GM19328 (cell line): ENCODE measurements around the gene ANKLE1.
A peak's percentile ranks its signal among the peaks of the same experiment; 100 is the strongest.
"Not testable (repeated sequence)": the region's sequence is repeated elsewhere in the genome, so short reads cannot be mapped to it uniquely, and the experiment has no call there.

Experiments used
- ATAC-seq: cut with Tn5 transposase; IDR thresholded peaks from one replicate; pipeline ENCODE4 v1.9.1; 2021; ENCODE audit warnings: mild to moderate bottlenecking, moderate library complexity; ENCODE audit not compliant: unreplicated experiment

Gene ANKLE1

DNA sequence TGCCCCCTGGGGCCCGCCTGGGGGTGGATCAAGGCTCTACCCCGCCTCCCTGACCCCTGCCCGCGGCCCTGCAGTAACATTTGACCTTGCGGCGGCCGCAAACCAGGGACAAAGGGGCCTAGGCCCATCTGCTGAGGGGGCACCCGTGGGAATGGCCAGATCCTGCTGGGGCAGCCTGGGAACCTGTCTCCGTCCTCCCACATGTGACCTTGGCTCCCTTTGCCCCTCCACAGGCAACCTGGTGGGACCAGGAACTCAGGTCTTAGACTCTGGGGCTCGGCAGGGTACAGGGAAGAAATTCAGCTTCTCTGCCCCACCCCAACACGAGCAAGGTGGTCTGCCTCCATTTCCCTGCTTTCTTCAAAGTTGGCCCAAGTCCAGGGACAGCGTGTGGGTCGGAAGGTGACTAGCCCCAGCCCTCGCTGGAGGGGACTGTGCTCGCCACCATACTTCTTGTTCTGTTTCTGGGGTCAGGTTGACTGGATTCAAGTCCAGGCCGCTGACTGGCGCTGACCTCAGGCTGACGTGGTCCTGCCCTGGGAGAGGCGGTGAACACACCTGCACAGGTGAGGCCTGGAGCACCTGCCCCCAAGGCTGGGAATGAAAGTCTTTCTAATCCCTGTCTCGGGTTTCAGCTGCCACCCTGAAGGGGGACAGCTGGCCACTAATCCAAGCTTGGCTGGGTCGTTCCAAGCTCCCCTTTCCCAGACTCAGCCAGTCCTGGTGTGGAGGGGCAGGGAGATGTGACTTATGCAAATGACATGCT, 33.5 kb upstream of the ANKLE1 start:
- no peak for ATAC-seq

- no peak for ATAC-seq
Observed at GRCh38 chr19:17249887-17250548, 31.7 kb upstream of the ANKLE1 start.

DNA sequence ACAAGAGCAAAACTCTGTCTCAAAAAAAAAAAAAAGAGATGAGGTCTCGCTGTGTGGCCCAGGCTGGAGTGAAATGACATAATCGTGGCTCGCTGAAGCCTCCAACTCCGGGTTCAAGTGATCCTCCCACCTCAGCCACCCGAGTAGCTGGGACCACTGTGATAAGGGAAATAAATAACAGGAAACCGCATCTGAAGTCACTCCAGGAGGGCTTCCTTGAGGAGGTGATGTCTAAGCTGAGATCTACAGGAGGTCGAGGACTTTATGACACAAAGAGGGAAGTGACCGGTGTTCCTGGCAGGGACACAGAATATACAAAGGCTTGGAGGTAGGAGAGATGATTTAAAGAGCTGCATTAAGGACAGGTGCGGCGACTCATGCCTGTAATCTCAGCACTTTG, 27.1 kb upstream of the ANKLE1 start:
- no peak for ATAC-seq

DNA sequence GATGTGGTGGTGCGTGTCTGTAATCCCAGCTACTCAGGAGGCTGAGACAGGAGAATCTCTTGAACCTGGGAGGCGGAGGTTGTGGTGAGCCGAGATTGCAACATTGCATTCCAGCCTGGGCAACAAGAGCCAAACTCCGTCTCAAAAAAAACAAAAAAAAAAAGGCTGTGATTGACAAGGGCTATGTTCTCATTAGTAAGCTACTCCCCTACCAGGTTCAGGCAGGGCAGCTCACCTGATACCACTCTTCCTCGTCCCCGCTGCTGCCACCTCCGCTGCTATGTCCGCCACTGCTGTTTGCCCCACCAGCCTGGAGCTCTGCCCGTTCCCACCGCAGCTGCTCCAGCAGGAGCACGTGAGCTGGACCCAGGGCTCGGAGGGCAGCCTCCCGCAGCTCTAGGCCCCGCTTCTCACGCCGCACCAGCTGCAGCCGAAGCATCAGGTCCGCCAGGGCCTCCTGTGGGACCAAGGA, 26.5 kb upstream of the ANKLE1 start:
- no peak for ATAC-seq

GRCh38 chr19:17256130-17256529, 25.6 kb upstream of the ANKLE1 start:
- no peak for ATAC-seq

DNA sequence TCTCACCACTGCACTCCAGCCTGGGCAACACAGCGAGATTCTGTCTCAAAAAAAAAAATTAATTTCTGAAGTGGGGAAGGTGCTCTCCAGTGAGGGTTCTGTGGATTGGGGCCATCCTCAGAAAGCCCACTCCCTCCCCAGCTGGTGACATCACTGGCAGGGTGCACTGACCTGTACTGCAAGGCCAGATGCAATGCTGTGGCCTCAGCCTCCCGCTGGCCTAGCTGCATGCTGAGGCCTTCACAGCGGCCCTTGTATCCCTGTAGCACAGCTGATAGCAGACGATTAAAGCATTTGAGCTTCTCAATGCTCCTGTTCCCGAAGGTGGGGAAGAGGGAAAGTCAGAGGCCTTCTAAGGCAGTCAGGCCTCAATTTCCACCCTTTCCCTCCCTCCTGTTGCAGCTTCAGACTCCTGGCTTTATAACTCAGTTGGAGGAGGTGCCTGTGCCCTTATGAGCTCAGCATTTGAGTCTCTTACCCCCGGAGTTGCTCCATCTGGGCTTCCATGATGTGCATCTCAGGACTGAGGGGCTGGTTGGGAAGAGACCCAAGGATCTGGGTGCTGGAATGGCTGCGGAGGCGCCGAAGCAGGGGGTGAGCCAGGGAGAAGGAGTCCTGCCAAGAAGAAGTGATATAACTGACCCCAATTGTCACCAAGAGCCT, 22.5 kb upstream of the ANKLE1 start:
- ATAC-seq, result no peak

GRCh38 chr19:17259934-17260333, 21.8 kb upstream of the ANKLE1 start:
- ATAC-seq, result no peak

GRCh38 chr19:17260842-17261325, 20.8 kb upstream of the ANKLE1 start:
- ATAC-seq, result no peak

- ATAC-seq, result no peak
Observed at GRCh38 chr19:17262557-17262956, 19.1 kb upstream of the ANKLE1 start.

- no peak for ATAC-seq
Observed at GRCh38 chr19:17263712-17264640, 17.7 kb upstream of the ANKLE1 start.

DNA sequence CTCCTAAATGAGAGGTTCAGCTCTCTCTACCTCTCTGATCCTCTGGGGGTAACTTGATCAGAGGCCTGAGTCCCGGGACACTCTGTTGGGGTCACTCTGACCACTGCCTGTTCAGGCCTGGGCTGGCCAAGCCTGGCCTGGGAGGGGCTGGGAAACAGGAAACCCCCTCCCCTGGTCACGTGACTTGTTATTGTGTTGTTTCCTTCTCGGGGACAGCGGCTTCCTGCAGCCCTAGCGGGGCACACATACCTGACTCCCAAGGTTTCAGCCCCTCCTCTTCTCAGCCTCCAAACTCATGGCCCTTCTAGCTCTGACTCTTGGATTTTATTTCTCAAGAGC, 17.1 kb upstream of the ANKLE1 start, which contains the start of gene USHBP1:
TSS of gene USHBP1 (minus strand) at position 105 of the 339 bp plus-strand sequence. CDS start 446 bp downstream, outside the sequence.
- ATAC-seq, result no peak

GRCh38 chr19:17266026-17266425, 15.7 kb upstream of the ANKLE1 start:
- ATAC-seq, result no peak

DNA sequence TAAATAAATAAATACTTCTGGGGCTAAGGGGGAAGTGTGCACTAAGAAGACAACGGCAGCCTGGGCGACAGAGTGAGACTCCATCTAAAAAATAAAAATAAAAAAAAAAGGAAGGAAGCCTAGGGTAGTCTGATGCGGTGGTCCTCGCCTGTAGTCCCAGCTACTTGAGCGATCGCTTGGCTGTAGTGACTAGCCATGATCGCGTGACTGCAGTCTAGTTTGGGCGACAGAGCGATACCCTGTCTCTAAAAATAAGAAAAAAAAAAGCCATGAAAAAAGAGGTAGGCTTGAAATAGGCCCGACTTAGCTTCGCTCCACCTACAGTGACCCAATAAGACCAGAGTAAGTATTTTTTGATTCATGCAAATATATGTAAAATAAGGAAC, 15.1 kb upstream of the ANKLE1 start:
- ATAC-seq, result no peak

DNA sequence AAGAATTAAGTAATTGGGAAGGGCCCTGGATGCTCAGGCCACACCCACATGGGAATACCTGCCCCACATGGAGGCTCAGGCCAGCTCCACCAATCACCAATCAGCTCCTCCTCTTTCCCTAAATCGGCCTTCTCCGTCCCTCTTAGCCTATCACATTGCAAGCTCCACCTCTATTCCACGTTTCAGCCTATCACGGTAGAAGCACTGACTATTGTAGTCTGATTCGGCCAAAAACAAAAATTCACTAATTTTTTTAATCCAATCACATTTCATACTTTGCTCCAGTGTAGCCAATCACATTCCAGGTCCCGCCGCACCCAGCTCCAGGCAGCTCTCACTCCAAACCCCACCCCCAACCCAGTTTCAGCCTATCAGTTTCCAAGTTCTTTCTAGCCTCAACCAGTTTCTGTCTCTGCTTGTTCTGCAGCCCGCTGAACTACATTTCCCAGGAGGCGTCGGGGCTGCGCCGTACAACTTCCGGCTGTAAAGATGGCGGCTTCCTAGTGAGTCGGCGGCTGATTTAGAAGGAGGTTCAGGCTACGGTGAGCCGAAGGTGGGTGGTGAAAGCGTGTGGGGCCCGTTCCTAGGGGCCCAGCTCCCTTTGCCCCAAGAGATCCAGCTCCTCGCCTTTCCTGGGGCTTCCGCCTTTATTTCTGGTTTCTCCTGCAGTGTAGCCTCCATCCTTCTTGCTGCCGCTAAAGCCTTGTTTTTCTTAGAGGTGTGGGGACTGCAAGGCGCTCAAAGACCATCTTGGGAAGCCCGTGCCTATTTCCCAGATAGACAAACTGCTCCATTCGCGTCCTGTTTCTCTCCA, 14.5 kb upstream of the ANKLE1 start, which contains the start of gene BABAM1:
TSS of gene BABAM1 (plus strand) at position 469 of the 814 bp plus-strand sequence. CDS start 1,364 bp downstream, outside the sequence.
- peak; percentile 90 for ATAC-seq

- no peak for ATAC-seq
Observed at GRCh38 chr19:17268754-17269153, 12.9 kb upstream of the ANKLE1 start.

DNA sequence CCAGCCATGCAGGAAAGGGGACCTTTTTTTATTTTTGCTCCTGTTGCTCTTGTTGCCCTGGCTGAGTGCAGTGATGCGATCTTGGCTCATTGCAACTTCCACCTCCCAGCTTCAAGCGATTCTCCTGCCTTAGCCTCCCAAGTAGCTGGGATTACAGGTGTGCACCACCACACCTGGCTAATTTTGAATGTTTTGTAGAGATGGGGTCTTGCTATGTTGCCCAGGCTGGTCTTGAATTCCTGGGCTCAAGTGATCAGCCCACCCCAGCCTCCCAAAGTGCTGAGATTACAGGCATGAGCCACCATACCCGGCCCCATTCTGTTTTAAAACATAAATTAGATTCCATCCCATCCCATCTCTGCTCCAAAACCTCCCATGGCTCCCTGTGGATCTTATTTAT, 6.8 kb upstream of the ANKLE1 start:
- ATAC-seq, result not testable (repeated sequence)

GRCh38 chr19:17275441-17276175, 6.1 kb upstream of the ANKLE1 start:
- ATAC-seq, result no peak

DNA sequence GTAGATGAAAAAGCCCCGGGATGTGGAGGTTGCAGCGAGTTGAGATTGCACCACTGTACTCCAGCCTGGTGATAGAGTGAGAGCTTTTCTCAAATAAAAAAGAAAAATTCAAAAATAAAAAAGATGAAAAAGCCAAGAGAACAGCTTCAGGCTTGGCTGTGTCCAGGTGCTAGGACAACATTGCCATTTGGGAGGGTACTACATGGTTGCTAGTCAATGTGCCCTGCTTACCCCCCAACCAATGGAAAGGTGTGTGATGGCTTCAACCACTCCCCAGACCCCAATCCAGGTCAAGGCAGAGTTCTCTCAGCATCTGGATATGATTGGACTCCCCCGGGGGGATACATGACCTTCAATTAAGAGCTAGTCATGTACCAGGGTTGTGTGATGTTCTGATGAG, 2.3 kb upstream of the ANKLE1 start:
- no peak for ATAC-seq
